ENCODE measurements around the gene FKBP11.

Gene FKBP11

GRCh38 chr12:48933664-48934311 is 8.5 kb upstream of the FKBP11 start:
- Histone ChIP-seq H2AFZ (ENCODE audit: low read length) (no peak overlapping the region), H4K8ac (ENCODE audit: low read depth, low read length) (no peak overlapping the region), H3K4me3 (ENCODE audit: low read length in 2 of 2) (no peak overlapping the region), H3K36me3 (replicated peaks in 1 of 2; ENCODE audit: control insufficient read depth in 2 of 2, insufficient read depth in 2 of 2, low read length in 2 of 2) (peaks cover 44 to 89% of the 10 kb centered on the region in 2 donors), H3K27me3 (ENCODE audit: control insufficient read depth in 3 of 3, insufficient read depth in 3 of 3, low read depth in 1 of 3, low read length in 3 of 3) (no peaks in the 10 kb centered on the region), H3K23ac (ENCODE audit: low read depth, low read length, poor library complexity) (no peak overlapping the region), H2AK5ac (ENCODE audit: low read depth, low read length) (no peak overlapping the region), H3K18ac (ENCODE audit: low read length) (no peak overlapping the region), H3K4me2 (ENCODE audit: insufficient read depth, low read length, poor library complexity, severe bottlenecking) (no peak overlapping the region), H3K9ac (ENCODE audit: low read depth, low read length, poor library complexity) (no peak overlapping the region), H4K91ac (ENCODE audit: low read depth, low read length, poor library complexity) (no peak overlapping the region), H3K4me1 (ENCODE audit: control insufficient read depth in 2 of 2, insufficient read depth in 1 of 2, low read depth in 1 of 2, low read length in 2 of 2) (no peaks in the 10 kb centered on the region), H3K27ac (replicated peaks; ENCODE audit: low read length) (no peak overlapping the region), H3K14ac (ENCODE audit: low read length) (no peak overlapping the region), H2BK12ac (ENCODE audit: low read length) (no peak overlapping the region), H3K4ac (ENCODE audit: low read length) (no peak overlapping the region), H2BK120ac (ENCODE audit: low read depth, low read length) (no peak overlapping the region), H2BK5ac (ENCODE audit: low read length) (no peak overlapping the region), H3K9me3 (replicated peaks in 1 of 2; ENCODE audit: control insufficient read depth in 2 of 2, insufficient read depth in 1 of 2, low read depth in 1 of 2, low read length in 2 of 2) (no peaks in the 10 kb centered on the region), H2BK15ac (ENCODE audit: low read length) (no peak overlapping the region), H3K79me1 (ENCODE audit: low read depth, low read length) (no peaks in the 10 kb centered on the region)
- DNase-seq (ENCODE audit: low spot score): no peak
- no CpG with 5 or more reads among the region's 9 CpGs for WGBS, 2 donors (ENCODE audit: extremely low coverage in 2 of 2, insufficient read length in 2 of 2, insufficient replicate concordance in 1 of 2)

DNA sequence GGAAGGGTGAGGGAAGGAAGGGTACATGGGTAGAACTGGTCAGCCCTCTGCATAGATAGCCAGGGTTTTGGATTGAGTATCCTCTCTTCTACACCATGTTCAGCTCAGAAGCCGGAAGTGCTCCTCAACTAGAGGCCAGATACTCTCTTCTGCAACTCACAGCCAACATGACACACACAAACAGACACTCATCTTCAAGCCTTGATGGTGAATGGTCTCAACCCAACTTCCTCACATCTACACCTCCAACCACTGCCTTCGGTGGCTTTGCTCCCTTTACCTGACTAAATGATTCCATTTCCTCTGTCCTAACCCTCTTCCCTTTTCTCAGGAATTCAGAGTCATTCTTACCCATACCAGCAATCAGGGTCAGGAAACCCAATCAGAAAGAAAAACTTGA is 7.6 kb upstream of the FKBP11 start:
- no peak overlapping the region for H2AK5ac ChIP-seq (ENCODE audit: low read depth, low read length)
- H3K36me3 ChIP-seq (replicated peaks in 1 of 2; ENCODE audit: control insufficient read depth in 2 of 2, insufficient read depth in 2 of 2, low read length in 2 of 2): peaks cover 38 to 84% of the 10 kb centered on the region in 2 donors
- no peaks in the 10 kb centered on the region for H3K27me3 ChIP-seq (ENCODE audit: control insufficient read depth in 3 of 3, insufficient read depth in 3 of 3, low read depth in 1 of 3, low read length in 3 of 3)
- no peaks in the 10 kb centered on the region for H3K4me1 ChIP-seq (ENCODE audit: control insufficient read depth in 2 of 2, insufficient read depth in 1 of 2, low read depth in 1 of 2, low read length in 2 of 2)
- H2BK5ac ChIP-seq (ENCODE audit: low read length): no peak overlapping the region
- no peak overlapping the region for H2BK12ac ChIP-seq (ENCODE audit: low read length)
- no peak overlapping the region for H3K4me3 ChIP-seq (ENCODE audit: low read length in 2 of 2)
- H4K91ac ChIP-seq (ENCODE audit: low read depth, low read length, poor library complexity): no peak overlapping the region
- no peaks in the 10 kb centered on the region for H3K9me3 ChIP-seq (replicated peaks in 1 of 2; ENCODE audit: control insufficient read depth in 2 of 2, insufficient read depth in 1 of 2, low read depth in 1 of 2, low read length in 2 of 2)
- no peak overlapping the region for H3K23ac ChIP-seq (ENCODE audit: low read depth, low read length, poor library complexity)
- H3K27ac ChIP-seq (replicated peaks; ENCODE audit: low read length): no peak overlapping the region
- H2BK120ac ChIP-seq (ENCODE audit: low read depth, low read length): no peak overlapping the region
- DNase-seq (ENCODE audit: low spot score): no peak
- H3K79me1 ChIP-seq (ENCODE audit: low read depth, low read length): no peaks in the 10 kb centered on the region
- no peak overlapping the region for H3K4ac ChIP-seq (ENCODE audit: low read length)
- H3K4me2 ChIP-seq (ENCODE audit: insufficient read depth, low read length, poor library complexity, severe bottlenecking): no peak overlapping the region
- no peak overlapping the region for H3K9ac ChIP-seq (ENCODE audit: low read depth, low read length, poor library complexity)
- WGBS, 2 donors (ENCODE audit: extremely low coverage in 2 of 2, insufficient read length in 2 of 2, insufficient replicate concordance in 1 of 2): no CpG with 5 or more reads among the region's 2 CpGs
- no peak overlapping the region for H3K14ac ChIP-seq (ENCODE audit: low read length)
- H2AFZ ChIP-seq (ENCODE audit: low read length): no peak overlapping the region
- no peak overlapping the region for H4K8ac ChIP-seq (ENCODE audit: low read depth, low read length)
- no peak overlapping the region for H3K18ac ChIP-seq (ENCODE audit: low read length)
- H2BK15ac ChIP-seq (ENCODE audit: low read length): no peak overlapping the region

DNA sequence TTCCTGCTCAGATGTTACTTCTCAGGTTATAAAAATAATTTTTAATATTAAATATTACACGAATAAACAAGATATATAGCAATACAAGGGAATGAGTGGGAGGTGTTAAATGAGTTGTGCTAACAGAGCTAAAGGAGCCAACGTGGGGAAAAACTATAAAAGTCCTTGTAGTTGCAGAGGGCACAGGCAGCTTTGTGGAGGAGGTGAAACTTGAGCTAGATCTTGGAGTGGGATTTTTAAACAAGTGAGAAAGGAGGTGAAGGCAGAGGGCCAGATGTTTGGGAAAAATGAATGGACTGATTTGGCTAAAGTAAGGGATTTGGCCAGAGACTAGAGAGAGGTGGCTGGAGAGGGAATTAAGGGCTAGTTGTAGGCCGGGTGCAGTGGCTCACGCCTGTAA is 5.2 kb upstream of the FKBP11 start:
- Histone ChIP-seq H3K27ac (replicated peaks; ENCODE audit: low read length) (no peak overlapping the region), H3K18ac (ENCODE audit: low read length) (no peak overlapping the region), H2BK12ac (ENCODE audit: low read length) (no peak overlapping the region), H4K8ac (ENCODE audit: low read depth, low read length) (no peak overlapping the region), H3K4ac (ENCODE audit: low read length) (no peak overlapping the region), H3K4me2 (ENCODE audit: insufficient read depth, low read length, poor library complexity, severe bottlenecking) (no peak overlapping the region), H2BK120ac (ENCODE audit: low read depth, low read length) (no peak overlapping the region), H3K79me1 (ENCODE audit: low read depth, low read length) (no peaks in the 10 kb centered on the region), H3K9ac (ENCODE audit: low read depth, low read length, poor library complexity) (no peak overlapping the region), H2BK5ac (ENCODE audit: low read length) (no peak overlapping the region), H2BK15ac (ENCODE audit: low read length) (no peak overlapping the region), H3K9me3 (replicated peaks in 1 of 2; ENCODE audit: control insufficient read depth in 2 of 2, insufficient read depth in 1 of 2, low read depth in 1 of 2, low read length in 2 of 2) (no peaks in the 10 kb centered on the region), H4K91ac (ENCODE audit: low read depth, low read length, poor library complexity) (no peak overlapping the region), H3K4me3 (ENCODE audit: low read length in 2 of 2) (no peak overlapping the region), H3K23ac (ENCODE audit: low read depth, low read length, poor library complexity) (no peak overlapping the region), H2AK5ac (ENCODE audit: low read depth, low read length) (no peak overlapping the region), H3K4me1 (ENCODE audit: control insufficient read depth in 2 of 2, insufficient read depth in 1 of 2, low read depth in 1 of 2, low read length in 2 of 2) (peaks cover 0 to 3% of the 10 kb centered on the region in 2 donors), H2AFZ (ENCODE audit: low read length) (no peak overlapping the region), H3K36me3 (replicated peaks in 1 of 2; ENCODE audit: control insufficient read depth in 2 of 2, insufficient read depth in 2 of 2, low read length in 2 of 2) (peaks cover 31 to 82% of the 10 kb centered on the region in 2 donors), H3K27me3 (ENCODE audit: control insufficient read depth in 3 of 3, insufficient read depth in 3 of 3, low read depth in 1 of 3, low read length in 3 of 3) (no peaks in the 10 kb centered on the region), H3K14ac (ENCODE audit: low read length) (no peak overlapping the region)
- whole genome bisulfite sequencing, 2 donors (ENCODE audit: extremely low coverage in 2 of 2, insufficient read length in 2 of 2, insufficient replicate concordance in 1 of 2): no CpG with 5 or more reads among the region's 4 CpGs
- DNase-seq (ENCODE audit: low spot score): no peak

DNA sequence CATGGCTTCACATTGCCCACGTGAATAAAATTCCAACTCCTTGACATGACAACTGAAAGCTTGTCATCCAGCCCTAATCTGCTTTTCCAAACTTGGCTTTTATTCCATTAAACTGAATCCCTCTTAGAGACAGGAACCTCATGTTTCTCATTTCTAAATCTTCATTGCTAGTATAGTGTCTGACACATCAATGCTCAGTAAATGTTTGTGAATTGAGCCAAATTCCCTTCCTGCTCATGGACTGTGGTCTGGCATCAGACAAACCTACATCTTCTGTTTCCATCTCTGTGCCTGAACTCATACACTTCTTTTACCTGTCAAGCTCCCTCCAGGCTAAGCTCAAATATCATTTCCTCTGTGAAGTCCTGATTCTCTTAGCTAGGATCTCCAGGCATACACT is 4.3 kb upstream of the FKBP11 start:
- no peaks in the 10 kb centered on the region for H3K27me3 ChIP-seq (ENCODE audit: control insufficient read depth in 3 of 3, insufficient read depth in 3 of 3, low read depth in 1 of 3, low read length in 3 of 3)
- no peak overlapping the region for H3K14ac ChIP-seq (ENCODE audit: low read length)
- H3K18ac ChIP-seq (ENCODE audit: low read length): no peak overlapping the region
- WGBS, 2 donors (ENCODE audit: extremely low coverage in 2 of 2, insufficient read length in 2 of 2, insufficient replicate concordance in 1 of 2): no CpG with 5 or more reads among the region's 1 CpG
- H4K8ac ChIP-seq (ENCODE audit: low read depth, low read length): no peak overlapping the region
- no peak overlapping the region for H4K91ac ChIP-seq (ENCODE audit: low read depth, low read length, poor library complexity)
- no peak overlapping the region for H2BK120ac ChIP-seq (ENCODE audit: low read depth, low read length)
- H3K4ac ChIP-seq (ENCODE audit: low read length): no peak overlapping the region
- H3K23ac ChIP-seq (ENCODE audit: low read depth, low read length, poor library complexity): no peak overlapping the region
- H2BK15ac ChIP-seq (ENCODE audit: low read length): no peak overlapping the region
- no peaks in the 10 kb centered on the region for H3K79me1 ChIP-seq (ENCODE audit: low read depth, low read length)
- H3K9ac ChIP-seq (ENCODE audit: low read depth, low read length, poor library complexity): no peak overlapping the region
- H2BK5ac ChIP-seq (ENCODE audit: low read length): no peak overlapping the region
- H2AK5ac ChIP-seq (ENCODE audit: low read depth, low read length): no peak overlapping the region
- no peak overlapping the region for H3K27ac ChIP-seq (replicated peaks; ENCODE audit: low read length)
- no peak overlapping the region for H2BK12ac ChIP-seq (ENCODE audit: low read length)
- no peaks in the 10 kb centered on the region for H3K9me3 ChIP-seq (replicated peaks in 1 of 2; ENCODE audit: control insufficient read depth in 2 of 2, insufficient read depth in 1 of 2, low read depth in 1 of 2, low read length in 2 of 2)
- no peak overlapping the region for H3K4me2 ChIP-seq (ENCODE audit: insufficient read depth, low read length, poor library complexity, severe bottlenecking)
- peaks cover 0 to 5% of the 10 kb centered on the region in 2 donors for H3K4me1 ChIP-seq (ENCODE audit: control insufficient read depth in 2 of 2, insufficient read depth in 1 of 2, low read depth in 1 of 2, low read length in 2 of 2)
- peaks cover 29 to 83% of the 10 kb centered on the region in 2 donors for H3K36me3 ChIP-seq (replicated peaks in 1 of 2; ENCODE audit: control insufficient read depth in 2 of 2, insufficient read depth in 2 of 2, low read length in 2 of 2)
- no peak overlapping the region for H3K4me3 ChIP-seq (ENCODE audit: low read length in 2 of 2)
- H2AFZ ChIP-seq (ENCODE audit: low read length): no peak overlapping the region
- DNase-seq (ENCODE audit: low spot score): no peak

All from neuronal stem cell (in vitro differentiated cells).